H9 (cell line): ENCODE results near the gene ABCB8. TPM values are rescaled to one million over a fixed set of nuclear protein-coding genes. Genes with fewer than 3 reads are reported as not detected.

Source experiments
- DNase-seq: peaks from one replicate; pipeline ENCODE4 v3.0.0-alpha.2; 2017
- H2AFZ ChIP-seq: one replicate; pipeline ENCODE4 v1.6.1; 2013; ENCODE audit warnings: mild to moderate bottlenecking, low read length, control low read depth, moderate library complexity
- H2AK5ac ChIP-seq: 2 replicates; pipeline ENCODE4 v1.6.1; 2013; ENCODE audit warnings: low read length, control low read depth, mixed read lengths; ENCODE audit not compliant: insufficient read length
- H2BK120ac ChIP-seq: one replicate; pipeline ENCODE4 v1.6.1; 2013; ENCODE audit warnings: low read depth, mild to moderate bottlenecking, low read length, control low read depth, inconsistent platforms; ENCODE audit not compliant: poor library complexity, severe bottlenecking
- H2BK12ac ChIP-seq: 2 replicates; pipeline ENCODE4 v1.6.1; 2013; ENCODE audit warnings: low read length, control low read depth, mixed read lengths, low read depth; ENCODE audit not compliant: insufficient read length
- H2BK15ac ChIP-seq: 2 replicates; pipeline ENCODE4 v1.6.1; 2013; ENCODE audit warnings: low read depth, low read length, control low read depth
- H2BK20ac ChIP-seq: one replicate; pipeline ENCODE4 v1.6.1; 2013; ENCODE audit warnings: low read depth, mild to moderate bottlenecking, low read length, control low read depth, inconsistent platforms; ENCODE audit not compliant: poor library complexity, severe bottlenecking
- H2BK5ac ChIP-seq: 2 replicates; pipeline ENCODE4 v1.6.1; 2013; ENCODE audit warnings: low read length, control low read depth, mixed read lengths; ENCODE audit not compliant: insufficient read length
- H3K14ac ChIP-seq: 2 replicates; pipeline ENCODE4 v1.6.1; 2013; ENCODE audit warnings: low read length, control low read depth; ENCODE audit not compliant: insufficient read depth
- H3K18ac ChIP-seq: 2 replicates; pipeline ENCODE4 v1.6.1; 2013; ENCODE audit warnings: low read depth, mild to moderate bottlenecking, mixed read lengths, low read length, control low read depth; ENCODE audit not compliant: insufficient read length
- H3K23ac ChIP-seq: 2 replicates; pipeline ENCODE4 v1.6.1; 2013; ENCODE audit warnings: low read length, control low read depth, mixed read lengths, low read depth; ENCODE audit not compliant: insufficient read length
- H3K23me2 ChIP-seq: 2 replicates; pipeline ENCODE4 v1.6.1; 2013; ENCODE audit warnings: low read depth, mild to moderate bottlenecking, mixed read lengths, low read length, control low read depth; ENCODE audit not compliant: insufficient read length, poor library complexity, severe bottlenecking
- H3K27ac ChIP-seq: 2 replicates; pipeline ENCODE4 v1.5.1; 2013; ENCODE audit warnings: low read length, control low read depth, mixed read lengths, low read depth; ENCODE audit not compliant: insufficient read length
- H3K27me3 ChIP-seq: 2 replicates; pipeline ENCODE4 v1.6.1; 2013; ENCODE audit warnings: low read length, control low read depth, inconsistent platforms; ENCODE audit not compliant: insufficient read depth
- H3K4ac ChIP-seq: 2 replicates; pipeline ENCODE4 v1.6.1; 2013; ENCODE audit warnings: low read depth, mild to moderate bottlenecking, control low read depth, inconsistent platforms, low read length, moderate library complexity
- H3K4me1 ChIP-seq: 2 replicates; pipeline ENCODE4 v1.6.1; 2013; ENCODE audit warnings: low read length, control low read depth, inconsistent platforms; ENCODE audit not compliant: insufficient read depth
- H3K4me2 ChIP-seq: 2 replicates; pipeline ENCODE4 v1.6.1; 2013; ENCODE audit warnings: low read length, control low read depth, mixed read lengths; ENCODE audit not compliant: insufficient read length, insufficient read depth
- H3K56ac ChIP-seq: 2 replicates; pipeline ENCODE4 v1.6.1; 2013; ENCODE audit warnings: low read depth, mild to moderate bottlenecking, mixed read lengths, low read length, control low read depth; ENCODE audit not compliant: insufficient read length
- H3K79me1 ChIP-seq: 2 replicates; pipeline ENCODE4 v1.6.1; 2013; ENCODE audit warnings: low read depth, mild to moderate bottlenecking, moderate library complexity, low read length, control low read depth, inconsistent platforms; ENCODE audit not compliant: insufficient read depth, poor library complexity, severe bottlenecking
- H3K79me2 ChIP-seq: 2 replicates; pipeline ENCODE4 v1.6.1; 2013; ENCODE audit warnings: low read length, control low read depth, inconsistent platforms; ENCODE audit not compliant: insufficient read depth
- H3K9ac ChIP-seq: 2 replicates; pipeline ENCODE4 v1.6.1; 2013; ENCODE audit warnings: low read length, control low read depth, mixed read lengths; ENCODE audit not compliant: insufficient read length; ENCODE audit errors: extremely low read depth
- H3K9me3 ChIP-seq: one replicate; pipeline ENCODE4 v1.6.1; 2013; ENCODE audit warnings: low read depth, low read length, inconsistent platforms; ENCODE audit not compliant: control insufficient read depth
- H3T11ph ChIP-seq: one replicate; pipeline ENCODE4 v1.6.1; 2013; ENCODE audit warnings: mild to moderate bottlenecking, low read length, control low read depth, inconsistent platforms
- H4K20me1 ChIP-seq: one replicate; pipeline ENCODE4 v1.6.1; 2013; ENCODE audit not compliant: control insufficient read depth, insufficient read length, insufficient read depth
- H4K5ac ChIP-seq: 2 replicates; pipeline ENCODE4 v1.6.1; 2013; ENCODE audit warnings: low read depth, mild to moderate bottlenecking, mixed read lengths, low read length, control low read depth; ENCODE audit not compliant: insufficient read length
- H4K8ac ChIP-seq: replicated peaks from 2 replicates; pipeline ENCODE4 v1.6.1; 2013; ENCODE audit warnings: low read length, control low read depth, mixed read lengths, low read depth; ENCODE audit not compliant: insufficient read length
- H4K91ac ChIP-seq: 2 replicates; pipeline ENCODE4 v1.6.1; 2013; ENCODE audit warnings: low read depth, mild to moderate bottlenecking, moderate library complexity, mixed read lengths, low read length, control low read depth; ENCODE audit not compliant: insufficient read length
- H3K27ac Mint-ChIP-seq, 3 experiments: 2 replicates in 2 of 3; 3 replicates in 1 of 3; pipeline ENCODE4 v1.8.0; 2020 to 2021; ENCODE audit warnings: mixed read lengths in 3 of 3, mild to moderate bottlenecking in 1 of 3, moderate library complexity in 1 of 3
- H3K27me3 Mint-ChIP-seq: 2 replicates; pipeline ENCODE4 v1.8.0; 2021; ENCODE audit warnings: low read depth, mild to moderate bottlenecking, moderate library complexity, mixed read lengths
- H3K36me3 Mint-ChIP-seq, 3 experiments: 2 replicates in 2 of 3; 3 replicates in 1 of 3; pipeline ENCODE4 v1.8.0; 2020 to 2021; ENCODE audit warnings: low read depth in 3 of 3, mixed read lengths in 3 of 3; ENCODE audit not compliant: insufficient read depth in 1 of 3
- H3K4me1 Mint-ChIP-seq, 2 experiments: 2 replicates each; pipeline ENCODE4 v1.8.0; 2020; ENCODE audit warnings: mixed read lengths in 2 of 2
- H3K4me3 Mint-ChIP-seq, 2 experiments: 2 replicates in 1 of 2; 3 replicates in 1 of 2; pipeline ENCODE4 v1.8.0; 2020 to 2021; ENCODE audit warnings: mild to moderate bottlenecking in 2 of 2, mixed read lengths in 2 of 2, moderate library complexity in 1 of 2
- H3K9me3 Mint-ChIP-seq, 2 experiments: 2 replicates in 1 of 2; 3 replicates in 1 of 2; pipeline ENCODE4 v1.8.0; 2020; ENCODE audit warnings: mild to moderate bottlenecking in 2 of 2, mixed read lengths in 2 of 2, moderate library complexity in 1 of 2
- CTCF ChIP-seq: fragments of 200-600 bp; sonication (generic); conservative IDR thresholded peaks from 3 replicates; pipeline ENCODE4 v1.8.0; 2021; ENCODE audit warnings: antibody characterized with exemption, mild to moderate bottlenecking
- WGBS: extraction: QIAGEN DNeasy Blood & Tissue Kit; methylation state at CpG from one replicate; pipeline ENCODE4 v1.1.7; 2013; ENCODE audit warnings: missing lambda C conversion rate, low lambda C conversion rate, mixed read lengths; ENCODE audit not compliant: insufficient read length; ENCODE audit errors: extremely low coverage; 5-methylcytosine and 5-hydroxymethylcytosine counted together
- total RNA-seq: library from RNA; stranded (reverse); gene quantifications from 2 replicates; pipeline ENCODE4 v1.2.1, GENCODE V29; 2021

ABCB8 gene
- total RNA-seq, 1 experiment from 2014 or later, result 22.1 TPM

GRCh38 chr7:151010037-151010306 is 18.3 kb upstream of the ABCB8 start:
- Histone ChIP-seq H2AFZ (no peak overlapping the region), H2BK15ac (no peak overlapping the region), H3K4ac (no peak overlapping the region), H3K9ac (no peak overlapping the region), H3K79me1 (no peaks in the 10 kb centered on the region), H3K14ac (no peak overlapping the region; the same call in 1 of the 2 replicates), H3K18ac (no peak overlapping the region), H3K23ac (no peak overlapping the region), H3K79me2 (no peaks in the 10 kb centered on the region), H3T11ph (no peak overlapping the region), H3K27me3 (no peaks in the 10 kb centered on the region), H3K27ac (no peak overlapping the region), H2BK12ac (no peak overlapping the region), H4K8ac (no peak overlapping the region), H4K5ac (no peak overlapping the region), H4K20me1 (no peaks in the 10 kb centered on the region), H3K4me1 (peaks cover 4% of the 10 kb centered on the region; the same call in 1 of the 2 replicates), H2BK120ac (no peak overlapping the region), H3K4me2 (no peak overlapping the region), H3K56ac (no peak overlapping the region), H2AK5ac (no peak overlapping the region), H3K23me2 (peaks cover 8% of the 10 kb centered on the region), H3K9me3 (no peaks in the 10 kb centered on the region), H4K91ac (no peak overlapping the region), H2BK20ac (no peak overlapping the region), H2BK5ac (no peak overlapping the region)
- H3K27ac Mint-ChIP-seq, result no peak overlapping the region
- no peak for DNase-seq
- WGBS, result no CpG with 5 or more reads among the region's 7 CpGs
- peaks cover 0 to 2% (median 1%) of the 10 kb centered on the region in 3 experiments; a peak in 2 of 7 replicates for H3K36me3 Mint-ChIP-seq
- H3K4me1 Mint-ChIP-seq, result peaks cover 21 to 49% of the 10 kb centered on the region in 2 experiments
- H3K27me3 Mint-ChIP-seq, result peaks cover 28% of the 10 kb centered on the region
- no peaks in the 10 kb centered on the region for H3K9me3 Mint-ChIP-seq
- no peak for TF ChIP-seq CTCF
- H3K4me3 Mint-ChIP-seq, result no peak overlapping the region; a peak in 1 of 5 replicates
